COR-L47 (cell line): ENCODE measurements around the gene SORL1-AS1.

Experiments used
- DNase-seq: peaks from one replicate; lab custom pipeline; 2025; lab: John Stamatoyannopoulos, UW

The SORL1-AS1 gene

GRCh38 chr11:121474680-121475079 lies 21.9 kb upstream of the SORL1-AS1 start:
- DNase-seq = no peak

GRCh38 chr11:121473064-121473777 lies 20.5 kb upstream of the SORL1-AS1 start:
- DNase-seq = no peak

- DNase-seq = no peak
Measured at GRCh38 chr11:121472312-121472711, 19.5 kb upstream of the SORL1-AS1 start.

GRCh38 chr11:121471167-121471566 lies 18.4 kb upstream of the SORL1-AS1 start:
- DNase-seq = no peak

- DNase-seq = no peak
Measured at GRCh38 chr11:121469910-121470309, 17.1 kb upstream of the SORL1-AS1 start.

GRCh38 chr11:121467965-121468364 lies 15.2 kb upstream of the SORL1-AS1 start:
- DNase-seq = no peak

GRCh38 chr11:121467471-121467870 lies 14.7 kb upstream of the SORL1-AS1 start:
- DNase-seq = no peak

- DNase-seq = peak; percentile 87
Measured at GRCh38 chr11:121466063-121466794, 13.5 kb upstream of the SORL1-AS1 start.

GRCh38 chr11:121465709-121466062 lies 12.9 kb upstream of the SORL1-AS1 start:
- DNase-seq = no peak

GRCh38 chr11:121464352-121464946 lies 11.7 kb upstream of the SORL1-AS1 start:
- DNase-seq = no peak

- DNase-seq = no peak
Measured at GRCh38 chr11:121463689-121464335, 11.0 kb upstream of the SORL1-AS1 start.

- no peak for DNase-seq
Measured at GRCh38 chr11:121461843-121462242, 9.1 kb upstream of the SORL1-AS1 start.

GRCh38 chr11:121460941-121461514 lies 8.3 kb upstream of the SORL1-AS1 start:
- DNase-seq = no peak

GRCh38 chr11:121459413-121460017 lies 6.7 kb upstream of the SORL1-AS1 start:
- DNase-seq = no peak

GRCh38 chr11:121458551-121458950 lies 5.8 kb upstream of the SORL1-AS1 start:
- no peak for DNase-seq

- DNase-seq = no peak
Measured at GRCh38 chr11:121456816-121457431, 4.2 kb upstream of the SORL1-AS1 start.

GRCh38 chr11:121456151-121456550 lies 3.4 kb upstream of the SORL1-AS1 start:
- no peak for DNase-seq

- no peak for DNase-seq
Measured at GRCh38 chr11:121455115-121455514, 2.3 kb upstream of the SORL1-AS1 start.

GRCh38 chr11:121453589-121454299 lies 977 bp upstream of the SORL1-AS1 start:
- no peak for DNase-seq

- DNase-seq = peak; percentile 62
Measured at GRCh38 chr11:121451986-121452608, 670 bp downstream of the SORL1-AS1 start, which contains the start of gene SORL1. TSS of gene SORL1 (plus strand) at chr11:121452314. CDS start at chr11:121452332, 18 bp downstream.
